HL-60/S4 (cell line): ENCODE measurements around the gene IP6K3.

ENCODE experiments used
- in situ Hi-C: fragments of 300-500 bp; cut with MboI; formaldehyde crosslinking; loops from 2 replicates; pipeline ENCODE4 v1.14.3; 2022; ENCODE audit warnings: low sequenced_read_pairs

Gene IP6K3

DNA sequence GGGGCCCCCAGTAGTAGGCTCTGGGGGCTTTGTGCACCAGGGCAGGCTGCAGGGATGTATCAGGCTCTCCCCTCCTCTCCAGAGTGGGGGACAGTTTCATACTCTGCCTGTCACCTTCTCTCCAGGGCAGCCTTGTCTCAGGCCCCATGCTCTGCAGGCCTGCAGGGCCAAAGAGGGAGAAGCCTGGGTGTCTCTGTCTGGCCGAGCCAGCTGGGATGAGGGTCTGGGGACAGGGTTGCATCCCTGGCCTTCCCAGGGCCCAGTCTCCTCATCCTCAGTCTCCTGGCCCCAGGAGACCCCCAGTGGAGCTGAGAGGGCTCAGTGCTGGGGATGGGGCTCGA lies 14.8 kb upstream of the IP6K3 start:
- in situ Hi-C loops, result loop anchor here (10.0 kb wide), 2 partner anchors 273 to 393 kb away; no protein-coding TSS in a partner anchor

GRCh38 chr6:33759887-33760629 lies 13.4 kb upstream of the IP6K3 start:
- in situ Hi-C loops, result loop anchor here (10.0 kb wide), 2 partner anchors 275 to 395 kb away; no protein-coding TSS in a partner anchor

- in situ Hi-C loops, result no loop called here
Measured at GRCh38 chr6:33758815-33759216, 12.1 kb upstream of the IP6K3 start.

DNA sequence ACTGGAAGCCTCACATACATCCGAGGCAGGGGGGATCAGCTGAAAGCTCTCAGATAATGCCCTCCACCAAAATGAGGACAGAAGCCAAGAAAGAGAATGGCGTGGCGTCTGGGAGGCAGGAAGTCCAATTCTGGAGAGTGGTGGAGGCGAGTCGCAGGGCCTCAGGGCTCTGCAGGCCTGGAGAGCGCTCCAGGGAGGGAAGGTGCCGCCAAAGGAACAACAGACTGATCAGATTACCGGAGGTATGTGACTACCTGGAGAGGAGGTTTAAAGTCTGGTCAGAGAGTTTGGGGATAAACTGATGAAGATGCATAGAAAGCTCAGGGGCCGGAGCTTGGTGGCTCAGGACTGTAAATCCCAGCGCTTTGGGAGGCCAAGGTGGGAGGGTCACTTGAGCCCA lies 11.2 kb upstream of the IP6K3 start:
- in situ Hi-C loops, result no loop called here

GRCh38 chr6:33757113-33757512 lies 10.4 kb upstream of the IP6K3 start:
- in situ Hi-C loops, result no loop called here

DNA sequence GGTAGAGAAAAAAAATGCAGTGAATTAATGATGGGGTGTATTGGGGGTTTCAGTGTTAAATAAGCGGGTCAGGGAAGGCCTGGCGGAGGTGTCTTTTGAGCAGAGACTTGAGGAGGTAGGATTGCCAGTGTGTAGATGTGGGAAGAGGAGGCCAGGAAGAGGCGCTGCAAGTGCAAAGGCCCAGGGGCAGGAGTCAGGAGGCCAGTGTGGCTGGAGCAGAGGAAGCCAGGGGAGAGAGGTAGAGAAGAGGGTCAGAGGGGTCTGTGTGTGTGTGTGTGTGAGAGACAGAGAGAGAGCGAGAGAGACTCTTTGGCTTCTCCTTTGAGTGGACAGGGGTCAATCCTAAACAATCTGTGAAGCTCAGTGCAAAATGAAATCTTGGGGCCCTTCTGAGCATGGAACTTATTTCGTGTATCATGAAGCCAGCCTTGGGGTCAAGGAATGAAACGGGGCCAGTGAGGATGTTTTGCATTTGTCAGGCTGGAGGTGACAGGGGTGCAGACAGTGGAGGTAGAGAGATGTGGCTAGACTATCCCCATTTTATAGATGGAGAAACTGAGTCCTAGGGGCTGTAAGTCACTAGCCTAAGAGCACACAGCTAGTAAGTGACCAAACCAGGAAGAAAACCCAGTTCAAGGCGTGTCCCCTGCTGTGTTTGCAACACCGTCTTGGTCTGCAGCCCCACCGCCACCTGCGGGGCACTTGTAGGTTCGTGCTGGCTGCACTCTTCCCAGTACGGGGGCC lies 9.7 kb upstream of the IP6K3 start:
- in situ Hi-C loops, result no loop called here

DNA sequence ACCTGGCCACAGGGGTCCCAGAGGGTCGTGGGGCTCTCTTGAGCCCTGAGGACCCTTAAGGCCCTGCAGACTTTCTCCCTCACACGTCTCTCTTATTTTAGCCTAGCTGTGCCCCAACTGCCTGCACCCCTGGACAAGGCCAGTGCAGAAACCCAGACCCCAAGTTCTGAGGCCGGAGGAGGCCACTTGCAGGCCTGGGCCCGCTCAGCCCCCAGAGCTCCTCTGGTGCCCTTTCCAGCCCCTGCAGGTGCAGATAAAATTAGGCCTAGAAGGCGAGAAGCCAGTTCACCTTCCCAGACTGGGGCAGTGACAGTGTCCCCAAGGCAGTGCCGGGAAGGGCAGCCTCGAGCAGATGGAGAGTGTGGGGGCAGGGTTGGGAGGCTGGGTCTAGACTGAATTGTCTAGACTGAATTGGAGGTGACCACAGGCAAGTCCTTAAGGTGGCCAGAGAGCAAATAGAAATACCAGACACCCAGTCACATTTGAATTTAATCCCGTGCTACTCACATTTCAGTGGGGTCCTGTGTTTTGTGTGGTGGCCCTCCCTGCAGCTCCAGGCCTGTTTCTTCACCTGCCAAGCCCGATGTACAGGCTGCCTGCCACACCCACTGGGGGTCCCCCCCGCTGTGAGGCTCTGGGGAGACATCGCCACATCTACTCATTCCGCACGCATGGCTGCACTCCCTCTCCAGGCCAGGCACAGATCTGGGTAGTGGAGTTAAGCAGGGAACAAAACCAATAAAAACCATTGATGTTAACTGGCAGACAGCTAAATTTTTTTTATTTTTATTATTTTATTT lies 8.6 kb upstream of the IP6K3 start:
- in situ Hi-C loops, result no loop called here

DNA sequence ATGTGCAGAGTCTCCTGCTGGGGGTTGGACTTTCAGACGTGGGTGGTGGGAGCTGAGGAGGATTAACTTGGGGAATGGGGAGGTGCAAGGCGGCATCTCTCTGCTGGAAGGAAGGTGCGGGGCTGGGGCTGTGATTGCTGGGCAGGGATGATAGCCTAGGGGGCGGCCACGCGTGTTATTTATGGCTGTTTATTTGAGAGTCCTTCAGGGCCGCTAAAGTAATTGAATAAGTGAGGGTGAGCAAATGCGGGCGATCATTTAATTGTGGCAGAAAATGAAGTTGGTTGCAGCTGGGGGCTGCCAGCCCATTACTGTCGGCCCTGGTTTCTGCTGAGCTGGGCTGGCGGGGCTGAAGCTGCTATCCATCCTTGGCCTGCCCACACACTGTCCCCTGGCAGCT lies 7.5 kb upstream of the IP6K3 start:
- in situ Hi-C loops, result no loop called here

GRCh38 chr6:33752646-33753015 lies 5.9 kb upstream of the IP6K3 start:
- in situ Hi-C loops, result no loop called here

DNA sequence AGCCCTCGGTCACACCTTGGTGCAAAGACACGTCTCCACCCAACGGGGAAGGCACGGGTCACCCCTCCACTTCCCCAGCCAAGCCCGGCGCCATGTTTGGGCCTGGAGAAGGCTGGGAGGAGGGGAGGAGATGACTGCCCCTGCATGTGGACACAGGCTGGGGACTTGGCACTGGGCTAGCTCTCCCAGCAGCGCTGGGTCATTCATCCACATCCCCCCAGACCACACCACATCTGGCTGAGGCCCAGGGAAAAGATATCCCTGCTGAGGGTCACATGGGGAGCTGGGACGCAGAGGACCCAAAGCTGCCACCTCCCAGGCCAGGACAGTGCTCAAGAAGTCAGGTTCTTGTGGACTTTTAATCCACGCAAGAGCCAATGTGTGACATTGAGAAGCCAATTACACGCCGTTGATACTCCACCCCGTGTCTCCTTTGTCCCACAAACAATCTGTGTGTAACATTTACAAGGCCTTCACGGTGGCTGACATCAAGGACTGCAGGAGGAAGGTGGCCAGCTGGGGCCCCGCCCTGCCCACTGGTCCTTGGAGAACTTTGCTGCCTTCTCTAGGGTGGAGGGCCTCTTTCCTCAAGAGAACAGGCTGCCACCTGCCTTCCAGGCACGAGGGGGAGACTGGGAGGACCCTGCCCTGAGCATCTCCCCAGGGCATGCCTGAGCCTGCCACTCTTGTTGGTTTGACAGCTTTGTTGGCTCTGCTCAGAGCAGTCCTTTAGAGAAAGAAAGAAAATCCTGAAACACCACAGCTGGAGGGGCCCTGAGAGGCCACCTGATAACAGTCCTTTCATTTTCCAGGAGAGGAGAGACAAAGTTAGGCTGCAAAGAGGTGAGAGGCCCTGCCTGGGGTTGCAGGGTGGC lies 5.3 kb upstream of the IP6K3 start:
- in situ Hi-C loops, result no loop called here

DNA sequence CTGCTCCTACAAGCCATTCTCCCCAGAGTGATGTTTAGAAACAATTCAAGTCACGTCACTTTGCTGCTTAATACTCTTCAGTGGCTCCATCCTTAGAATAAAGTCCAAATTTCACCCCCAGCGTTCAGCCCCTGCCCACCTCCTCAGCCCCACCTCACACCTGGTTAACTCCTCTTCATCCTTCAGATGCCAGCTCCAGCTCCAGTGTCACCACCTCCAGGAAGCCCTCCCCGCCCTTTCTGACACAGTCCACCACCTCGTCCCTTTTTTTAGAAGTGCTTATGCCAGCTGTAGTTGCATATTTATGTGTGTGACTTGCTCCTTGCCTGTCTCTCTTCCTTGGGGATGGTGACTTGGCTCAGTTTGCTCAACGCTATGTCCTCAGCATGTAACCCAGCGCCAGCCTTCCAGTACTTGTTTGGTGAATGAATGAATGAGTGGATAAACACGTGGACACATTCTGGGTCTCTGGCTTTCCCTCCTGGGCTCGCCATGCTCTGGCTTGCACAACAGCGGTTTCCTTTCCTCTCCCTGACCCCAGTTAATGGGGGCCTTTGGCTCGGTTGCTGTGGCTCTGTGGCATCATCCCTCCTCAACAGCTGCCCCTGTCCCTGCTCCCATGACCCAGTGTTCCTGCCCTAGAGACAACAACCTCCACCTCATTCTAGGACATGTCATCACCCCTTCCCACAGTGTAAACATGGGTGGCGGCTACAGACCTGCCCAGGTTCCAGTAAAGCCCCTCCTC lies 3.7 kb upstream of the IP6K3 start:
- in situ Hi-C loops, result no loop called here

DNA sequence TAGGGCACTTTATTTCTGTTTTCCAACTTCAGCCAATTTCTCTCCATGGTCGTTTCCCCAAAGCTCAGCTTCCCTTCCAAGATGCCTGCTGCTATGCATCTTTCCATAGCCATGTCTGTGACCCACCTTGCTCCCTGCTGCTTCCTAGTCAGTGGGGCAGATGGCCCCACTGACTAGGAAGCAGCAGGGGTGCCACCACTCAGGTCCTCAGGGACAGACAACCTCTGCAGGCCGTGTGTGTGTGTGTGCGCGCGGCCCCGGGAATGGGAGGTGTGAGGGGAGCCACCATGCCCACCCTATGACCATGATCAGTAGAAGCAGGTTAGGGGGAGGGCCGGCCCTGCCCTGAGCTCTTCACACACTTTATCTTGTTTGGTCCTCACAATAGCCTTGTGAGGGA lies 2.7 kb upstream of the IP6K3 start:
- in situ Hi-C loops, result no loop called here

GRCh38 chr6:33748841-33749240 lies 2.1 kb upstream of the IP6K3 start:
- in situ Hi-C loops, result no loop called here

GRCh38 chr6:33747823-33748222 lies 1.1 kb upstream of the IP6K3 start:
- in situ Hi-C loops, result no loop called here

DNA sequence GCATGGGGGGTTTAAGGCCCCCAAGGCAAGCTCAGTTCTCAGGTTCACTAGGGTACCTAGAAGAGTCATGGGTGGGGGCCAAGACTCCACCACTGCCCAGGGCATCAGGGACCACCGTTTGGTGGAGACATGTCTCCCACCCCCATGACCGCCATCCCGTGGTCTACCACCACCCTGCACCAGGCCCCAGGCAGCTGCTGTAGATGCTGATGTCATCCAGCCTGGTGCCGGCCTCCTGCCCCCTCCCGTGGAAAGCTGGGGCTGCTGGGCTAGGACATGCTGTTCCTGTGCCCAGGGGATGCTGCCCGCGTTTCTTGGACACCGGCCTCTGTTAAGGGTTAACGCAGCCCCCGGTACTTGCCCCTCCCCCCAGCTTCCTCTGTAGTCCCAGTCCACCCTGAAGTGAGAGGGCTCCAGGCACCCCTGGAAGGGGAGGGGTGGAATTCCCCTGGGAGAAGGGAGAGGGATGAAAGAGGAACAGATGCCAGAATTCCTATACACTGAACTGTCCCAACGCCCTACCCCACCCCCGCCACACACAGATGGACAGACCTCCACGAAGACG lies 587 bp downstream of the IP6K3 start:
- in situ Hi-C loops, result no loop called here

DNA sequence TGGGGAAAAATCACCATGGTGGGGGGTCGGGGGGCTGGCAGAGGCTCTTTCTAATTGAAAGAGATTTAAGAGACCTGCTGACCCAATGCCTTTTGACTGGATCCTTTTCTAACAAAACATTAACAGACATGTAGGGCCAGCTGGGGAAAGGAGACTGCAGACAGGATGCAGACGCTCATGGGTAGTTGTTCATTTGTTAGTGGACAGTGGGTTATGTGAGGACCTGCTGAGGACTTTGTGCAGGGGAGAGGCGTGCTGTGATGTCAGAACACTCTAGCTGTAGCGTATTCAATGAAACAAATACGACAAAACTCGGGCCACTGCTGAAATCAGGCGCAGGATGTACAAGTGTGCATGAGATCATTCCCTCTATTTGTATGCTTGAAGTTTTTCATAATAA lies 1.2 kb downstream of the IP6K3 start:
- in situ Hi-C loops, result no loop called here

- in situ Hi-C loops, result no loop called here
Measured at GRCh38 chr6:33744895-33745546, 1.7 kb downstream of the IP6K3 start.

- in situ Hi-C loops, result no loop called here
Measured at GRCh38 chr6:33744001-33744848, 2.5 kb downstream of the IP6K3 start.
